Esophagus squamous epithelium (tissue), 5 donors: ENCODE results near the gene DAB1. TPM values are rescaled to one million over a fixed set of nuclear protein-coding genes. Genes with fewer than 3 reads are reported as not detected.

ENCODE experiments used
- DNase-seq: peaks from one replicate; lab custom pipeline; 2025; lab: John Stamatoyannopoulos, UW
- H3K27ac ChIP-seq, 4 donors: fragments of 200-600 bp; sonication (generic); one replicate each; pipeline ENCODE4 v1.5.1; 2016 to 2019; ENCODE audit warnings: mild to moderate bottlenecking in 1 of 4
- H3K27me3 ChIP-seq, 4 donors: fragments of 200-600 bp; sonication (generic); 1 replicate in 3 of 4; 2 replicates in 1 of 4; pipeline versions ENCODE4 v1.5.1 to v1.6.0; 2017 to 2021; ENCODE audit warnings: antibody characterized with exemption in 1 of 4
- H3K36me3 ChIP-seq, 3 donors: fragments of 200-600 bp; sonication (generic); one replicate each; pipeline ENCODE4 v1.5.1; 2016 to 2019
- H3K4me1 ChIP-seq, 3 donors: fragments of 200-600 bp; sonication (generic); one replicate each; pipeline ENCODE4 v1.5.1; 2017 to 2019
- H3K4me3 ChIP-seq, 4 donors: fragments of 200-600 bp; sonication (generic); 1 replicate in 3 of 4; 2 replicates in 1 of 4; pipeline ENCODE4 v1.5.1; 2016 to 2019; ENCODE audit warnings: mild to moderate bottlenecking in 2 of 4, moderate library complexity in 1 of 4
- H3K9me3 ChIP-seq, 3 donors: fragments of 200-600 bp; sonication (generic); one replicate each; pipeline ENCODE4 v1.5.1; 2016 to 2019
- POLR2A ChIP-seq, 4 donors: fragments of 450-650 bp; IDR thresholded peaks; one replicate each; pipeline ENCODE4 v1.6.1; 2017; ENCODE audit warnings: antibody characterized with exemption in 4 of 4, mild to moderate bottlenecking in 4 of 4, moderate library complexity in 3 of 4
- WGBS, 2 donors: methylation state at CpG; one replicate each; pipeline ENCODE4 v1.1.5; 2018; 5-methylcytosine and 5-hydroxymethylcytosine counted together
- intact Hi-C: fragments of 100-400 bp; cut with DNase I; formaldehyde crosslinking; loops from one replicate; pipeline ENCODE4 v1.15.0; 2022
- total RNA-seq, 4 donors: library from RNA; depleted of rRNA; stranded (reverse); fragments of >200 nt; gene quantifications; one replicate each; pipeline ENCODE4 v1.1.0, GENCODE V29; 2016
- TF ChIP-seq, protein P1 (sequence below), 6 experiments: fragments of 450-650 bp in 4 of 6; fragments of 200-600 bp in 2 of 6; sonication (generic) in 2 of 6; IDR thresholded peaks; one replicate each; pipeline ENCODE4 v1.5.1; 2016 to 2019; ENCODE audit warnings: antibody characterized with exemption in 6 of 6, mild to moderate bottlenecking in 4 of 6, moderate library complexity in 4 of 6
- donor health status: DM: yes; HTN: yes; CAD: no.

The DAB1 gene
- total RNA-seq, 4 donors from 2014 or later = under 0.01 TPM; not detected in 3

DNA sequence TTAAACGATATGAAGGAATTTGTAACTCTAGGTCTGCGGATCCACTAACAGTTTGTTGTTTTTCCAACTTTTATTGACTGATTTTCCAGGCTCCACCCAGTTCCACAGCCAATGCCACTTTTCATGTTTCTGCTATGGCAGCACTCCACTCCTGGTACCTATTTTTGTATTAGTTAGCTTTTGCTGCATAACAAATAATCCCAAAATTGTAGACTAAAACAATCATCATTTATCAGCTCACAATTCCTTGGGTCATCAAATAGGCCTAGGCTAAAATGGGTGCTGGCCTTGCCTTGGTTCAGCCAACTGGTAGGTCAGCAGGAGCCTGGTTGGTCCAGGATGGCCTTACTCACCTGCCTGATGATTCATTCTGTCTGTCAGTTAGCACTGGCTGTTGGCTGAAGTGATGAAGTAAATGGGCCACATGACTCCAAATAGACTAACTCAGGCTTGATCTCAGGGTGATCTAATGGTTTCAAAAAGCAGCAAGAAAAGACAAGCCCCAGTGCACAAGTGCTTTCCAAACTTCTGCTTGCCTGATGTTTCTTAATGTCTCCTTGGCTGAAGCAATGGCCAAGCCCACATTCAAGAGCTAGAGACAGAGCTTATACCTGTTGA, 454.9 kb downstream of the DAB1 start:
- TF ChIP-seq, protein P1, sequence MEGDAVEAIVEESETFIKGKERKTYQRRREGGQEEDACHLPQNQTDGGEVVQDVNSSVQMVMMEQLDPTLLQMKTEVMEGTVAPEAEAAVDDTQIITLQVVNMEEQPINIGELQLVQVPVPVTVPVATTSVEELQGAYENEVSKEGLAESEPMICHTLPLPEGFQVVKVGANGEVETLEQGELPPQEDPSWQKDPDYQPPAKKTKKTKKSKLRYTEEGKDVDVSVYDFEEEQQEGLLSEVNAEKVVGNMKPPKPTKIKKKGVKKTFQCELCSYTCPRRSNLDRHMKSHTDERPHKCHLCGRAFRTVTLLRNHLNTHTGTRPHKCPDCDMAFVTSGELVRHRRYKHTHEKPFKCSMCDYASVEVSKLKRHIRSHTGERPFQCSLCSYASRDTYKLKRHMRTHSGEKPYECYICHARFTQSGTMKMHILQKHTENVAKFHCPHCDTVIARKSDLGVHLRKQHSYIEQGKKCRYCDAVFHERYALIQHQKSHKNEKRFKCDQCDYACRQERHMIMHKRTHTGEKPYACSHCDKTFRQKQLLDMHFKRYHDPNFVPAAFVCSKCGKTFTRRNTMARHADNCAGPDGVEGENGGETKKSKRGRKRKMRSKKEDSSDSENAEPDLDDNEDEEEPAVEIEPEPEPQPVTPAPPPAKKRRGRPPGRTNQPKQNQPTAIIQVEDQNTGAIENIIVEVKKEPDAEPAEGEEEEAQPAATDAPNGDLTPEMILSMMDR (IDR thresholded peaks at IDR 0.05) = no peak
- TF ChIP-seq POLR2A (IDR thresholded peaks at IDR 0.05) = no peak
- intact Hi-C loops = no loop called here
- H3K27ac ChIP-seq = no peak overlapping the region
- H3K9me3 ChIP-seq = no peaks in the 10 kb centered on the region
- H3K4me3 ChIP-seq = no peak overlapping the region
- WGBS, 2 donors = 77 to 93% methylated on average over 2 of the region's 2 CpGs
- no peaks in the 10 kb centered on the region for H3K4me1 ChIP-seq
- no peaks in the 10 kb centered on the region for H3K36me3 ChIP-seq
- no peaks in the 10 kb centered on the region for H3K27me3 ChIP-seq
- DNase-seq = no peak

DNA sequence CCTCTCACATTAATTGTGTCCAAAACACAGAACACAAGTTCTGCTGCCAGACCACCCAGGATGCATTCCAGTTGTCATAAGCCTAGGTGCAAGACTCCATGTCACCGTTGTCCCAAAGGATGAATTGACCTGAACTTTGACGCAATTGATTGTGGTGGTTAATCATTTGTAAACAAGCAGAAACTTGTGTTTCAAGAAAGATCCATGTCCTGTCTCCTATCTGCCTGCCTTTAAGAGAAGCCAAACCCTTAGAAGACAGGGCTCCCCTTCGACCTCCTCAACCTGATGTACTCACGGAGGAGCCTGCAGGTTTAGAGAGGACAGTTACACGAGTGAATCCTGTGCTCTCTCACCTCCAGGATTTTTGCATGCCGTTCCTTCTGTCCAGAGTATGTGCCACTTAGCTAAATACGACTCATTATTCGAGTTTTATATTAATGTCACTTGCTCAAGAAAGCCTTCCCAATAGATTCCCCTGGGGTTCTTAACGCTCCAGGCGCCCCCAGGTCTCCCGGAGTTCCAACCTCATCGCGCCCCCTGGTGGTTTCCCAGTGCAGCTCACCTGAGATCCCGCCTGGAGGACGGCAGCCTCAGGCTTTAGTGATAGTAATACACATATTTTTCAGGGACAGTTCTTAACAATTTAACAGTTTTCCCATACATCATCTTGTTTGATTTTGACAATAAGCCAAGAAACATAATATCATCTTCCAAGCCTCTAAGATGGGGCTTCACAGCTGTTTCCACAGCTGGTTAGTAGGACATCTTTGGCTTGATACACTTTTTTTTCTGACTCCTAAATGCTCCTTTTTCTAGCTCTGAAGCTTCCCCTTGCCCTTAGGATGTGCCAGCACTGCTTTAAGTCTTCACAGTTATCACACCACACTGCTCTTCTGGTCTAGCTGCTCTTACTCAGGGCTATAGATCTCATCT, 455.7 kb downstream of the DAB1 start:
- WGBS, 2 donors = 34 to 38% methylated on average over 15 of the region's 15 CpGs
- Histone ChIP-seq H3K4me1 (no peaks in the 10 kb centered on the region), H3K27me3 (no peaks in the 10 kb centered on the region), H3K9me3 (no peaks in the 10 kb centered on the region), H3K36me3 (no peaks in the 10 kb centered on the region), H3K27ac (no peak overlapping the region), H3K4me3 (no peak overlapping the region)
- DNase-seq = no peak
- intact Hi-C loops = no loop called here
- TF ChIP-seq, protein P1 (IDR thresholded peaks at IDR 0.05) = peak in 2 of 6 experiments; percentile 13 to 26
- no peak for TF ChIP-seq POLR2A (IDR thresholded peaks at IDR 0.05)

DNA sequence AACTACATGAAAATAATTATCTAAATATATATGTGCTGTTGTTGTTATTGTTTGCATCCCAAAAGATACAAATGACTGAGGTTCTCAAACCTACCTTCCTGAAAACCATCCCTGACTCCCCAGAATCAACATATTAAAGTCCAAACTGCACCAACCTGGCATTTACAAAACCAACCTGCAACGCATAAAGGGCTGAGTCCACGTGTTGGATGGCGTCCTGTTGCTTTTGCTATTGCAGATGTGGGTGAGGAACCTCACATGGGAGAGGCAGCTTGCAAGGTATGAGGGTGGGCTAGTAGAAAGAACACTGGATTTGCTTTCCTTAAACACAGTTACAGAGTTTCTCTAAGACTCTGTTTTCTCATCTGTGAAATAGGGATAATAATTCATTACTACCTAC, 456.5 kb downstream of the DAB1 start:
- intact Hi-C loops = no loop called here

DNA sequence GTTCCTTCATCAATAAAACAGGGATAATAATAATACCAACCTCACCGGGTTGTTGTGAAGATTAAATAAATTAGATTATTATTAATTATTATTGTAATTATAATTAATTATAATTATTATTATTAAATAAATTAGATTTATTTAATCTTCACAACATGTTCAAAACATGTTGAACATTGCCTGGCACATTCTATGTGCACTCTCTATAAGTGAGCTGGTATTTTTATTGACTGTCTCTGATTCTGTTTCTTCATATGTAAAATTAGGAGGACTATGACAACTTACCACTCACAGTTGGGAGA, 457.2 kb downstream of the DAB1 start:
- Histone ChIP-seq H3K27me3 (no peaks in the 10 kb centered on the region), H3K4me3 (no peak overlapping the region), H3K36me3 (no peaks in the 10 kb centered on the region), H3K4me1 (no peaks in the 10 kb centered on the region), H3K9me3 (no peaks in the 10 kb centered on the region), H3K27ac (no peak overlapping the region)
- WGBS, 2 donors = 88 to 95% methylated on average over 1 of the region's 1 CpG
- DNase-seq = no peak
- no peak for TF ChIP-seq POLR2A (IDR thresholded peaks at IDR 0.05)
- TF ChIP-seq, protein P1 (IDR thresholded peaks at IDR 0.05) = no peak
- intact Hi-C loops = no loop called here

More for the DNA sequence above, 456.5 kb downstream of the DAB1 start:
- Histone ChIP-seq H3K27ac (no peak overlapping the region), H3K27me3 (no peaks in the 10 kb centered on the region), H3K36me3 (no peaks in the 10 kb centered on the region), H3K4me1 (no peaks in the 10 kb centered on the region), H3K4me3 (no peak overlapping the region), H3K9me3 (no peaks in the 10 kb centered on the region)
- WGBS, 2 donors = 65 to 67% methylated on average over 3 of the region's 3 CpGs
- TF ChIP-seq, protein P1 (IDR thresholded peaks at IDR 0.05) = no peak
- TF ChIP-seq POLR2A (IDR thresholded peaks at IDR 0.05) = no peak
- no peak for DNase-seq
